Effector memory CD8-positive, alpha-beta T cell (primary cell): ENCODE results near the gene ALK.

Source experiments
- ATAC-seq: fragments of 150-1000 bp; cut with Tn5 transposase; replicated peaks from 2 replicates; pipeline ENCODE4 v1.10.0; 2021; ENCODE audit warnings: mild to moderate bottlenecking, moderate library complexity
- DNase-seq, 3 experiments: peaks; one replicate each; pipeline ENCODE4 v3.0.0; 2021
- H3K27ac Mint-ChIP-seq, 2 donors: one replicate each; pipeline ENCODE4 v1.8.0; 2022; ENCODE audit warnings: mild to moderate bottlenecking in 2 of 2, mixed read lengths in 2 of 2, moderate library complexity in 2 of 2
- H3K27me3 Mint-ChIP-seq, 2 donors: one replicate each; pipeline ENCODE4 v1.8.0; 2022; ENCODE audit warnings: mixed read lengths in 2 of 2
- H3K36me3 Mint-ChIP-seq: one replicate; pipeline ENCODE4 v1.8.0; 2022; ENCODE audit warnings: mild to moderate bottlenecking, moderate library complexity, mixed read lengths; ENCODE audit not compliant: insufficient read depth
- H3K4me1 Mint-ChIP-seq, 2 donors: one replicate each; pipeline ENCODE4 v1.8.0; 2022; ENCODE audit warnings: low read depth in 2 of 2, mixed read lengths in 2 of 2
- H3K4me3 Mint-ChIP-seq, 2 donors: one replicate each; pipeline ENCODE4 v1.8.0; 2022; ENCODE audit warnings: mild to moderate bottlenecking in 2 of 2, mixed read lengths in 2 of 2, moderate library complexity in 2 of 2
- H3K9me3 Mint-ChIP-seq, 2 donors: one replicate each; pipeline ENCODE4 v1.8.0; 2022; ENCODE audit warnings: mixed read lengths in 2 of 2

ALK gene

DNA sequence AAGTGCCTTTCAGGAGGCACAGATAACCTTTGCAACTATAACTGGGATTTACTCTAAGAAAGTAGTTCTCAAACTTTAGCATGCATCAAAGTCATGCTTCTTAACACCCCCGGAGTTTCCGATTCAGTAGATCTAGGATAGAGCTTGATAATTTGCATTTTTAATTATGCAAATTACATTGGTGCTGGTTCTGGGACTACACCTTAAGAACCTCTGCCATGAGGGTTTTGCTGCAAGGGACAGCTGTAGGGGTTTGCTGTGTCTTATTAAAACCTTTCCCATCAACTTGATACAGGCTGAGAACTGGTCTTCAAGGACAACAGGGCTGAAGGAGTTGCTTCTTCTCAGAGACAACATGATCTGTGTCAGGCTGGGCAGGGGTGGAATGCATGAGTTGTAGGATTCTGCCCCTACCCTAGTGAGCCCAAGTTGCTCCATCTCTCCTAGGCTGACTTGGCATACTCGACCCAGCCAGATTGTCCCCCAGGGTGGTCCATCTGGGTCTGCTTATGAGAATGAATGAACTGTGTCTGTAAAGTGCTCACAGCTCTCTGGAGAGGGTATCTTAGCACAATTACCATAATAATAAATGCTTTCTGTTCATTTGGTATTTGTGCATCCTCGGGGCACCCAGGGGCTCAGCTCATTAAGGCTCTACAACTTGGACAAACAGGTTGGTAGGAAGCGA is 573.5 kb downstream of the ALK start:
- no peak overlapping the region for H3K4me3 Mint-ChIP-seq
- H3K27ac Mint-ChIP-seq = no peak overlapping the region
- H3K36me3 Mint-ChIP-seq = no peaks in the 10 kb centered on the region
- no peaks in the 10 kb centered on the region for H3K9me3 Mint-ChIP-seq
- no peak for ATAC-seq
- no peaks in the 10 kb centered on the region for H3K4me1 Mint-ChIP-seq
- H3K27me3 Mint-ChIP-seq = peaks cover 26 to 73% of the 10 kb centered on the region in 2 donors
- no peak for DNase-seq

- Mint-ChIP-seq H3K4me3 (no peak overlapping the region), H3K4me1 (no peaks in the 10 kb centered on the region), H3K27ac (no peak overlapping the region)
These were observed 576.1 kb downstream of the ALK start for GRCh38 chr2:29345236-29345635.

DNA sequence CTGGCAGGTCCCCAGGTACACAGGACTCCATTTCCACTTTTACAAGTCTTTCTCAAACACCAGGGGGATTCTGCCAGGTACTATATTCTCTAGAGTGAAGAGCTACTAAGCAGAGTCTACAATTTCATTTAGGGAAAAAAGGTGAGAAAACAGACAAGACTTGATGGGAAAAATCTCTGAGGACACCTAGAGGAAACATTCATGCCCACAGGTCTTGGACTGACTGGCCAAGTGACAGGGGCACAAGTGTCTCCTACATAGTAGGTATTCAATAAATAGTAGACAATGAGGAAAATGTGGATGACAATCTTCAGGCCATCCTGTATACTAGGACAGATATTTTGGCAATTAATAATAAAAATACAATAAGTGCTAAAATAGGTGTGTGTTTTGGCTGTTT is 577.6 kb downstream of the ALK start:
- no peaks in the 10 kb centered on the region for H3K9me3 Mint-ChIP-seq
- DNase-seq (no peak), ATAC-seq (no peak)
- H3K4me1 Mint-ChIP-seq = no peaks in the 10 kb centered on the region
- H3K27me3 Mint-ChIP-seq = peaks cover 24 to 49% of the 10 kb centered on the region in 2 donors
- no peak overlapping the region for H3K4me3 Mint-ChIP-seq
- no peaks in the 10 kb centered on the region for H3K36me3 Mint-ChIP-seq
- H3K27ac Mint-ChIP-seq = no peak overlapping the region

More at GRCh38 chr2:29345236-29345635, 576.1 kb downstream of the ALK start:
- ATAC-seq (no peak), DNase-seq (no peak)
- Mint-ChIP-seq H3K27me3 (peaks cover 26 to 55% of the 10 kb centered on the region in 2 donors), H3K9me3 (no peaks in the 10 kb centered on the region), H3K36me3 (no peaks in the 10 kb centered on the region)

GRCh38 chr2:29336341-29337241 is 584.8 kb downstream of the ALK start:
- H3K4me1 Mint-ChIP-seq = peaks cover 0 to 3% of the 10 kb centered on the region in 2 donors
- DNase-seq (no peak), ATAC-seq (no peak)
- H3K4me3 Mint-ChIP-seq = no peak overlapping the region
- H3K27ac Mint-ChIP-seq = no peak overlapping the region
- H3K27me3 Mint-ChIP-seq = peaks cover 12 to 32% of the 10 kb centered on the region in 2 donors
- no peaks in the 10 kb centered on the region for H3K36me3 Mint-ChIP-seq
- H3K9me3 Mint-ChIP-seq = no peaks in the 10 kb centered on the region

DNA sequence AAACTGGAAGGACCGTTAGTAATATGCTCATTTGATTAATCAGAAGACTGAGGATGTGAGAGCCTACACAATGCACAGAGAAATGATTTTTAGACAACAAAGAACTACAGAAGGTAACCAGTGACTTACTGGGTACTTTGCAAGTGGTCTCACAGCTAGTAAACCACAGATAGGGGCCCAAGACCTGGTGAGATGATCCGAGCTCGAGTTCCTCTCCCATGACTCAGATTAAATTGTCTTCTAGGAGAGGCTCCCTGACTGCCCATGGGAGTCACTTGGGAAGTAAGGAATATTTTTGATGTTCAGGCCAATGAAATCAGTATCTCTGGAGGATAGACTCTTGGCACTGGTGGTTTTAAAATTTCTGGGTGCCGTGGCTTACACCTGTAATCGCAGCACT is 586.0 kb downstream of the ALK start:
- peaks cover 0 to 3% of the 10 kb centered on the region in 2 donors for H3K4me1 Mint-ChIP-seq
- no peak overlapping the region for H3K4me3 Mint-ChIP-seq
- H3K27me3 Mint-ChIP-seq = peaks cover 12 to 32% of the 10 kb centered on the region in 2 donors
- H3K36me3 Mint-ChIP-seq = no peaks in the 10 kb centered on the region
- ATAC-seq = no peak
- no peak overlapping the region for H3K27ac Mint-ChIP-seq
- DNase-seq = no peak
- no peaks in the 10 kb centered on the region for H3K9me3 Mint-ChIP-seq

GRCh38 chr2:29334706-29335105 is 586.7 kb downstream of the ALK start:
- no peak for DNase-seq
- no peak for ATAC-seq
- peaks cover 0 to 3% of the 10 kb centered on the region in 2 donors for H3K4me1 Mint-ChIP-seq
- H3K27me3 Mint-ChIP-seq = peaks cover 12 to 32% of the 10 kb centered on the region in 2 donors
- H3K4me3 Mint-ChIP-seq = no peak overlapping the region
- H3K27ac Mint-ChIP-seq = no peak overlapping the region
- H3K36me3 Mint-ChIP-seq = no peaks in the 10 kb centered on the region
- no peaks in the 10 kb centered on the region for H3K9me3 Mint-ChIP-seq

- peaks cover 0 to 27% of the 10 kb centered on the region in 2 donors for H3K27me3 Mint-ChIP-seq
- H3K4me3 Mint-ChIP-seq = no peak overlapping the region
- H3K9me3 Mint-ChIP-seq = no peaks in the 10 kb centered on the region
- peaks cover 0 to 3% of the 10 kb centered on the region in 2 donors for H3K4me1 Mint-ChIP-seq
- ATAC-seq = no peak
- no peak overlapping the region for H3K27ac Mint-ChIP-seq
- DNase-seq = no peak
- H3K36me3 Mint-ChIP-seq = no peaks in the 10 kb centered on the region
These were observed 588.8 kb downstream of the ALK start for GRCh38 chr2:29332540-29332939.

- Mint-ChIP-seq H3K9me3 (no peaks in the 10 kb centered on the region), H3K27me3 (peaks cover 0 to 30% of the 10 kb centered on the region in 2 donors), H3K36me3 (no peaks in the 10 kb centered on the region), H3K27ac (peak overlapping the region in 1 of 2 donors; percentile 33), H3K4me1 (peaks cover 5 to 6% of the 10 kb centered on the region in 2 donors), H3K4me3 (no peak overlapping the region)
- ATAC-seq (no peak), DNase-seq (no peak)
These were observed 591.5 kb downstream of the ALK start for GRCh38 chr2:29329899-29330298.

- H3K27ac Mint-ChIP-seq = no peak overlapping the region
- DNase-seq (no peak), ATAC-seq (no peak)
- no peaks in the 10 kb centered on the region for H3K9me3 Mint-ChIP-seq
- H3K4me1 Mint-ChIP-seq = peaks cover 5 to 6% of the 10 kb centered on the region in 2 donors
- peaks cover 0 to 16% of the 10 kb centered on the region in 2 donors for H3K27me3 Mint-ChIP-seq
- no peak overlapping the region for H3K4me3 Mint-ChIP-seq
- peaks cover 4% of the 10 kb centered on the region for H3K36me3 Mint-ChIP-seq
These were observed 594.5 kb downstream of the ALK start for GRCh38 chr2:29326926-29327325.

GRCh38 chr2:29325544-29325943 is 595.8 kb downstream of the ALK start:
- Mint-ChIP-seq H3K27me3 (peaks cover 0 to 27% of the 10 kb centered on the region in 2 donors), H3K4me1 (peaks cover 6 to 10% of the 10 kb centered on the region in 2 donors), H3K27ac (peak overlapping the region in 1 of 2 donors; percentile 83), H3K4me3 (no peak overlapping the region), H3K36me3 (peaks cover 4% of the 10 kb centered on the region), H3K9me3 (no peaks in the 10 kb centered on the region)
- DNase-seq = no peak
- ATAC-seq = peak; percentile 32

DNA sequence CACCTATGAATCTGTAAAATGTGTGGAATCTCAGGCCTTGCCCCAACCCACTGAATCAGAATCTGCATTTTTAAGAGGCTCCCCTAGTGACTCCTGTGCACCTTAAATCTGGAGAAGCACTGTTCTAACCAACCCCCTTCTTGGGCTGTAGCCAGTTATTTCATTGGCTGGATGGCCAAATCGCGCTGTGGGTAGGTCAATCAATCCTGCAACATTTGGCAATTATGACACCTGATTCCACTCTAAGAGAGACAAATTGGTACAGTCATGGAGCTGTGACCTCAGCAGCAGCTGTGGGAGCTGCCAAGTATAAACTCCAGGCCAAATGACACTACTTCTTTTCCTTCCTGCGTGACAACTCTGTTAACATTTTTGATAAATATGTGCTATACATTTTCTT is 597.4 kb downstream of the ALK start:
- Mint-ChIP-seq H3K27ac (no peak overlapping the region), H3K4me1 (peaks cover 7 to 10% of the 10 kb centered on the region in 2 donors), H3K27me3 (peaks cover 0 to 43% of the 10 kb centered on the region in 2 donors), H3K36me3 (peaks cover 4% of the 10 kb centered on the region), H3K4me3 (no peak overlapping the region), H3K9me3 (no peaks in the 10 kb centered on the region)
- ATAC-seq (no peak), DNase-seq (no peak)

- DNase-seq (no peak), ATAC-seq (no peak)
- H3K4me3 Mint-ChIP-seq = no peak overlapping the region
- H3K9me3 Mint-ChIP-seq = no peaks in the 10 kb centered on the region
- peaks cover 4% of the 10 kb centered on the region for H3K36me3 Mint-ChIP-seq
- H3K4me1 Mint-ChIP-seq = peaks cover 8 to 10% of the 10 kb centered on the region in 2 donors
- peaks cover 0 to 47% of the 10 kb centered on the region in 2 donors for H3K27me3 Mint-ChIP-seq
- no peak overlapping the region for H3K27ac Mint-ChIP-seq
These were observed 598.1 kb downstream of the ALK start for GRCh38 chr2:29323301-29323700.

- H3K27ac Mint-ChIP-seq = peak overlapping the region; percentile 33 to 81
- H3K4me3 Mint-ChIP-seq = no peak overlapping the region
- peaks cover 0 to 41% of the 10 kb centered on the region in 2 donors for H3K27me3 Mint-ChIP-seq
- no peak for ATAC-seq
- H3K9me3 Mint-ChIP-seq = no peaks in the 10 kb centered on the region
- peaks cover 4% of the 10 kb centered on the region for H3K36me3 Mint-ChIP-seq
- H3K4me1 Mint-ChIP-seq = peaks cover 10 to 11% of the 10 kb centered on the region in 2 donors
- DNase-seq = no peak
These were observed 599.4 kb downstream of the ALK start for GRCh38 chr2:29322011-29322410.
